ENCODE measurements around the gene WDR48.

DNA sequence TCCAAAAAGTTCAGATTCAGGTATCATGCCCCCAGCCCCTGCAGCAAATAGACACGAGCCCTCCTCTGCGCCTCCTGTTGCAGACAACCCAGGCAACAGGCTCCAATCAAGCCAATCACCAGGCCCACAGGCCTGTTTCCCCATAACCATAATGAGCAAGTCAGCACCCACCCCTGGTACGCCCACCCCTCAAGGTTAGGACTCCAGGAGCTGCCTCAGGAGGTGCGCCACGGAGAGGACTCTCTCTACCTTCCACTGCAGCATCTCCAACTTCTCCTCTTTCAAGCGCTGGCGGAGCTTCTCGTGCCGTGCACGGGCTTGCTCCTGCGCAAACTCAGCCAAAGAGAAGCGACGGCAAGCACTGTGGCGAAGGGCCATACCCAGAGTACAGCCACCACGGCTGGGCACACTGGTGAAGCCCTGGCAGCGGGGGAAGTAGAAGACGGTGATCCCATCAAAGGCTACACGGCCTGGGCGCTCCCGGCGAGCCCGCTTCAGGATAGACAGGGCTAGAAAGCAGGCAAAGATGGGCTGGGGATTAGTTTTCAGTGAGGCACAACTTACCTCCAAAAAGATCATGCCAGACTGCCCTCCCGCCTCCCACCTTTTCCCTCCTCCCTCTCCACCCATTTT is 93.0 kb downstream of the WDR48 start:
- TF ChIP-seq CTCF (IDR thresholded peaks at IDR 0.05) (no peak), POLR2A (IDR thresholded peaks at IDR 0.05) (no peak), EP300 (IDR thresholded peaks at IDR 0.05) (no peak)

All from ovary (tissue), 3 donors.